Measurements from ENCODE around the gene BCOR.

GRCh38 chrX:40143987-40144386, 46.2 kb upstream of the BCOR start:
- TF ChIP-seq CTCF (conservative IDR thresholded peaks at IDR 0.05; ENCODE audit: low read length) (no peak), EZH2phosphoT487 (IDR thresholded peaks at IDR 0.05; ENCODE audit: borderline replicate concordance, low read depth, low read length) (no peak)
